Measurements from ENCODE around the gene ADGRL1.

DNA sequence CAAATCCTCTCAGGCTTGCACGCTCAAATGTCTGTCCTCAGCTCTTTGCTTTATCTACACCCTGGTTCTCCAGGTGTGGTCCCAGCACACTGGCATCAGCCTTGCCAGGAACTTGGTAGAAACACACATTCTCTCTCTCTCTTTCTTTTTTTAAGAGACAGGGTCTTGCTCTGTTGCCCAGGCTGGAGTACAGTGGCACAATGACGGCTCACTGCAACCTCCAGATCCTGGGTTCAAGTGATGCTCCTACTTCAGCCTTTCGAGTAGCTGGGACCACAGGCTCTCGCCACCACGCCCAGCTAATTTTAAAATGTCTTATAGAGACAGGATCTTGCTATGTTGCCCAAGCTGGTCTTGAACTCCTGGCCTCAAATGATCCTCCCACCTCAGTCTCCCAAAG lies 20.8 kb downstream of the ADGRL1 start:
- TF ChIP-seq EZH2 (IDR thresholded peaks at IDR 0.05; ENCODE audit: low read length), result no peak
- TF ChIP-seq, protein P1, sequence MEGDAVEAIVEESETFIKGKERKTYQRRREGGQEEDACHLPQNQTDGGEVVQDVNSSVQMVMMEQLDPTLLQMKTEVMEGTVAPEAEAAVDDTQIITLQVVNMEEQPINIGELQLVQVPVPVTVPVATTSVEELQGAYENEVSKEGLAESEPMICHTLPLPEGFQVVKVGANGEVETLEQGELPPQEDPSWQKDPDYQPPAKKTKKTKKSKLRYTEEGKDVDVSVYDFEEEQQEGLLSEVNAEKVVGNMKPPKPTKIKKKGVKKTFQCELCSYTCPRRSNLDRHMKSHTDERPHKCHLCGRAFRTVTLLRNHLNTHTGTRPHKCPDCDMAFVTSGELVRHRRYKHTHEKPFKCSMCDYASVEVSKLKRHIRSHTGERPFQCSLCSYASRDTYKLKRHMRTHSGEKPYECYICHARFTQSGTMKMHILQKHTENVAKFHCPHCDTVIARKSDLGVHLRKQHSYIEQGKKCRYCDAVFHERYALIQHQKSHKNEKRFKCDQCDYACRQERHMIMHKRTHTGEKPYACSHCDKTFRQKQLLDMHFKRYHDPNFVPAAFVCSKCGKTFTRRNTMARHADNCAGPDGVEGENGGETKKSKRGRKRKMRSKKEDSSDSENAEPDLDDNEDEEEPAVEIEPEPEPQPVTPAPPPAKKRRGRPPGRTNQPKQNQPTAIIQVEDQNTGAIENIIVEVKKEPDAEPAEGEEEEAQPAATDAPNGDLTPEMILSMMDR (optimal IDR thresholded peaks at IDR 0.05 in 1 of 3, IDR thresholded peaks at IDR 0.05 in 1 of 3, conservative IDR thresholded peaks at IDR 0.05 in 1 of 3; ENCODE audit: extremely low read depth in 1 of 3, insufficient read depth in 2 of 3, low read length in 3 of 3), result no peak
